ENCODE measurements around the gene ZNF672.
A peak's percentile ranks its signal among the peaks of the same experiment; 100 is the strongest.

ZNF672 gene

DNA sequence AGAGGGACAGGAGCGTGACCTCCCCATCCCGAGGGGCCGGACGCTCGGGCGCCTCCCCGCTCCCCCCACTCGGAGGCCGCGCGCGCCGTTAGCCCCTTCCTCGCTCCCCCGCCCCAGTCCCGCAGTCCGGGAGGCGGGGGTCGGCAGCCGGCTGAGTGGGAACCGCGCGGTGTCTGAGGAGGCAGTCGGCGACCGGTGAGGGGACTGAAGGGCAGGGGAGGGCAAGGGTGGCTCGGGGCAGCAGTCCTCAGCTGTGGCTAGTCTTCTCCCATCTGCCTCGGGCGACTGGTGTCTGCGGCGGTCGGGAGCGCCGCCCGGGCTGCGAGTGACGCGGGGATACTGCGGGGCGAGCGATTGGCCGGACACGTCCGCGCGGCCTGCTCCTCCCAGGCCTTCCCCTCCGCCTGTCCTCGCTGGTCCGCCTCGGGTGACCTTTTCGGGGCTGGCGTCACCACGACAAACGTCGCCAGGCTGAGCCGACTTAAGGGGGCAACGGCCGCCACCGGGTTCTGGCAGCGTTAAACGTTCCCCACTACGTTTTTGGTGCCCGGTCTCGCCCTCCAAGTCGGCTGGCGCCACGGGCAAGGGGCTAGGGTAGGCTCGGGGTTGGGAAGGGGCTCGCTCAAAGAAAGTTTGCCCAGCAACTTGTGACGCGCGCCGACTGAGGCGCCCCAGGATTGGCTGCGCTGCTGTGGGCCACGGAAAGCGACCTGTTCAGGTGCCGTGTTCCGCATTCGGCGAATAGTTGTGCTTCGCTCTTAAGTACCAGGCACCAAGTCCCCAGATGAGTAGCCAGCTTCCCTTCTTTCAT, 538 bp downstream of the ZNF672 start:
- peak; percentile 47 for DNase-seq

DNA sequence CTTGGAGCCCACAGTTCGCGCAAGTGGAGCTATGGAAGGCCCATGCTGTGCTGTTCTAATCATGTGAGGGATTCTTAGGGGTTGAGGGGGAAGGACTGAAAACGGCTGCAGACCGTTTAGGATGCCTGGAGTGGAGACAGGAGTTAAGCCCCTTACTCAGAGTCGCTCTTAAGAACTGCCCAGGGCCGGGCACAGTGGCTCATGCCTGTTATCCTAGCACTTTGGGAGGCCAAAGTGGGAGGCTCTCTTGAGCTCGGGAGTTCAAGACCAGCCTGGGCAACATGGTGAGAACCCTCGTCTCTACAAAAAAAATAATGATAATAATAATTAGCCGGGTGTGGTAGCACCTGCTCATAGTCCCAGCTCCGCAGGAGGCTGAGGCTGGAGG, 1.1 kb downstream of the ZNF672 start:
- DNase-seq: no peak

GRCh38 chr1:248840946-248841345, 2.9 kb downstream of the ZNF672 start:
- no peak for DNase-seq

DNA sequence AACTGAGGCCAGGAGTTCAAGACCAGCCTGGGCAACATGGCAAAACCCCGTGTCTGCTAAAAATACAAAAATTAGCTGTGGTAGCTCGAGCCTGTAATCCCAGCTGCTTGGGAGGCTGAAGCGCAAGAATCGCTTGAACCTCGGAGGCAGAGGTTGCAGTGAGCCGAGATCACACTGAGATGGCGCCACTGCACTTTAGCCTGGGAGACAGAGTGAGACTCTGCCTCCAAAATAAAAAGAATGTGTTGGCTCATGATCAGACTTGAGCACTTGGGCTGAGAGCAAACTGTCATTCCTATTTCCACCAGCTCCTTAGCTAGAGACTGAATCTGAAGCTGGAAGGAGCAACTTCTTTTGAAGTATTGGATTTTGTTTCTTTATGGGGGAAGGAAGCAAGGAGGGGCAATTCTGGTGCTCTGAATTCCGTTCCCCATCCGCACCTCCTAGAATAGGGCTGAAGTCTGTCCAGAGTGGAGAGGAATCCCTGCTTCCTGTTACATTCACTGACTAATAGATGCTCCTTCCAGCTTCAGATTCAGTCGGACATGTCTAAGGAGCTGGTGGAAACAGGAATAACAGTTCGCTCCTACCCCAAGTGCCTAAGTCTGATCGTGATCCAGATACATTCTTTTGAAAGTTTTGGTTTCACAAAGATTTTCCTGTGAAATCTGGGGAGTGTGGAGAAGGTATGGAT, 3.8 kb downstream of the ZNF672 start:
- DNase-seq: no peak

DNA sequence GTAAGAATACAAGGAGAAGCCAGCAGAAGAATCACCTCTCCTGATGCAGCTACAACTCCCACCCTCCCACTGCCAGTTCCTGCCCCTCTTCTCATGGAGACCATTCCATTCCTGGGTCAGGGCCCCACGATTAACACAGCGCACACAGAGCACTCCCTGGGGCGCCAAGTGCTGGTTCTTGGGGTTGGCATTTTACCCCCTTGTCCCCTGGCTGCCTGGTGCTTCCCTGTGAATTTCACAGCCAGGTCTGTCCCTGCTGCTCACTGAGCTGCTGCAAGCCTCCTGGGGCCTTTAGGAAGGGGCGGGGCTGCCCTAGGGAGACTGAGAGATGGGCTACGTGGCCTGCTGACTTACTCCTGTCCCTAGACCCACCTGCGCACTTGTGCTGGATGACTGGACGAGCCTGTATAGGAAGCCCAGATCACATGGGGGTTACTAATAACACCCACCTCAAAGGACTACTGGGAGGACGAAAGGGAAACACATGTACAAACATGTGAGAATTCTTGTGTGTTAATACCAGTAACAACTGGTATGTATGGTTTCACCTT, 4.8 kb downstream of the ZNF672 start:
- DNase-seq: no peak

GRCh38 chr1:248843687-248844086, 5.7 kb downstream of the ZNF672 start:
- no peak for DNase-seq

DNA sequence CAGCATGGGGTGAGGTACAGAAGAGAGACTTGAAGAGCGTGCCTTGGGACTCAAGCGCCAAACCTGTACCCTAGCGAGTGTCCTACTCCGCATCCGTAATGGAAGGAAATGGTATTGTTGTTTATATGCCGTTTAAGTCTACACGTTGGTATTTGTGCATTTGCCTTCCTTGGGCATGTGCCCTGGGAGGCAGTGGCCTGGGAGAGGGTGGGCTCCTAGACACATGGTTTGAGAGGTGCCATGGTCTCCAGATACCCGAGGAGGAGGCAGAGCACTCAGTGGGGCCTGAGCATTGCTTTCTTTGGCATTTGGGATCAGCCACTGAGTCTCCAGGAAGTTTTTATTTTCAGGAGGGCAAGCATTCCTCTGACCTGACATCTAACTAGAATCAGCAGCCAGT, 6.5 kb downstream of the ZNF672 start:
- DNase-seq: no peak

DNA sequence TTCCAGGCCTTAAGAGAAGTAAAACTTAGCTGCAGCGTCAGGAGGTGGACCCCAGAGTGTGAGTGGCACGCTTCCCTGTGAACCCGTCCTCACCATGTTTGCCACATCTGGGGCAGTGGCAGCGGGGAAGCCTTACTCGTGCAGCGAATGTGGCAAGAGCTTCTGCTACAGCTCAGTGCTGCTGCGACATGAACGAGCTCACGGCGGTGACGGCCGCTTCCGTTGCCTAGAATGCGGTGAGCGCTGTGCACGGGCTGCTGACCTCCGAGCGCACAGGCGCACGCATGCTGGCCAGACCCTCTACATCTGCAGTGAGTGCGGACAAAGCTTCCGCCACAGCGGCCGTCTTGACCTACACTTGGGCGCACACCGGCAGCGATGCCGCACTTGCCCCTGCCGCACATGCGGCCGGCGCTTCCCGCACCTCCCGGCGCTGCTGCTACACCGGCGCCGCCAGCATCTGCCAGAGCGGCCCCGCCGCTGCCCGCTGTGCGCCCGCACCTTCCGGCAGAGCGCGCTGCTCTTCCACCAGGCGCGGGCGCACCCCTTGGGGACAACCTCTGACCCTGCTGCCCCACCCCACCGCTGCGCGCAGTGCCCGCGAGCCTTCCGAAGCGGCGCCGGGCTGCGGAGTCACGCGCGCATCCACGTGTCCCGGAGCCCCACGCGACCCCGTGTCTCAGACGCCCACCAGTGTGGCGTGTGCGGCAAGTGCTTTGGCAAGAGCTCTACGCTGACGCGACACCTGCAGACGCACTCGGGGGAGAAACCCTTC, 9.3 kb downstream of the ZNF672 start:
- no peak for DNase-seq

DNA sequence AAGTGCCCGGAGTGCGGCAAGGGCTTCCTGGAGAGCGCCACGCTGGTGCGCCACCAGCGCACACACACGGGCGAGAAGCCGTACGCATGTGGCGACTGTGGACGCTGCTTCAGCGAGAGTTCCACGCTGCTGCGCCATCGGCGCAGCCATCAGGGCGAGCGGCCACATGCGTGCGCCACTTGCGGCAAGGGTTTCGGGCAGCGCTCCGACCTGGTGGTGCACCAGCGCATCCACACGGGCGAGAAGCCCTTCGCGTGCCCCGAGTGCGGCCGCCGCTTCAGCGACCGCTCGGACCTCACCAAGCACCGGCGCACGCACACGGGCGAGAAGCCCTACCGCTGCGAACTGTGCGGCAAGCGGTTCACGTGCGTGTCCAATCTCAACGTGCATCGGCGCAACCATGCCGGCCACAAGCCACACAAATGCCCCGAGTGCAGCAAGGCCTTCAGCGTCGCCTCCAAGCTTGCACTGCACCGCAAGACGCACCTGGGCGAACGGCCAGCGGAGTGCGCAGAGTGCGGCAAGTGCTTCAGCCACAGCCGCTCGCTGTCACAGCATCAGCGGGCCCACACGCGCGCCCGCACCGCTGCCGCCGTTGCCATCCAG, 10.0 kb downstream of the ZNF672 start:
- DNase-seq: no peak

GRCh38 chr1:248848602-248849001, 10.6 kb downstream of the ZNF672 start:
- DNase-seq: no peak

- no peak for DNase-seq
Measured at GRCh38 chr1:248849152-248849551, 11.1 kb downstream of the ZNF672 start.

DNA sequence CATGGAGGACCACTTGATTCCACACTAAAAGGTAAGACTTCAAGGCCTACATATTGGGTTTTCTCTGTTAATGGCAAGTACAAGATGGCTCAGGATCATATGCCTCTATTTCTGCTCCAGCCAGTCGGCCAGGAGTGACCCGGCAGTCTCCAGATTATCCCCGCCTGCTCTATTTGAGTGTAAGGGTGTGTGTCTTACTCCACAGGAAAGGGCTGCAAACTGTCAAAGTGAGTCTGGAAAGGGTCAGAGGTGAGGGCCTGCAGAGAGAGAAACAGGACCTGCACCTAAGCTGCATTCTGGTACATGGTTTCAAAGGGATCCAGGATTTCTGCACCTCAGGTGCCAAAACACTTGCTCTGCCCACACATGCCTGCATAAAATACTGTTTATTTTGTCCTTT, 11.6 kb downstream of the ZNF672 start:
- no peak for DNase-seq

GRCh38 chr1:248850124-248850523, 12.1 kb downstream of the ZNF672 start:
- no peak for DNase-seq

GRCh38 chr1:248850536-248851251, 12.7 kb downstream of the ZNF672 start:
- DNase-seq: no peak

DNA sequence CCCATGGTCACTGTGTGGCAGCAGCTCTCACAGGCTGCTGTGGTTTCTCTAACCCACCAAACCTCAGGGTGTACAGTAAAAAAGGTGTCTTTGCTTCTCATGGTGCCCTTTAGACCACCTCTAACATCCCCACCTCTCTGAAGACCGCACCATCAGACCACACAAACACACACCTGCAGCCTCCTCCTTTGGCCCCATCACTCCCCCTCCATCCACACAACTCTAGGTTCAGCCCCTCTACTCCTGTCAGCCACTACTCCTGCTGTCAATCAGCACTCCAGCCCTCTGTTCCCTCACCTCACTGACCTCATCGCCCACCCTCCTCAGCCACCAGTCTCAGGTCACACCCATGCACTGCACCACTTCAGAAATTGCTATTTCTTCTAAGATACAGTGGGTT, 13.4 kb downstream of the ZNF672 start:
- no peak for DNase-seq

DNA sequence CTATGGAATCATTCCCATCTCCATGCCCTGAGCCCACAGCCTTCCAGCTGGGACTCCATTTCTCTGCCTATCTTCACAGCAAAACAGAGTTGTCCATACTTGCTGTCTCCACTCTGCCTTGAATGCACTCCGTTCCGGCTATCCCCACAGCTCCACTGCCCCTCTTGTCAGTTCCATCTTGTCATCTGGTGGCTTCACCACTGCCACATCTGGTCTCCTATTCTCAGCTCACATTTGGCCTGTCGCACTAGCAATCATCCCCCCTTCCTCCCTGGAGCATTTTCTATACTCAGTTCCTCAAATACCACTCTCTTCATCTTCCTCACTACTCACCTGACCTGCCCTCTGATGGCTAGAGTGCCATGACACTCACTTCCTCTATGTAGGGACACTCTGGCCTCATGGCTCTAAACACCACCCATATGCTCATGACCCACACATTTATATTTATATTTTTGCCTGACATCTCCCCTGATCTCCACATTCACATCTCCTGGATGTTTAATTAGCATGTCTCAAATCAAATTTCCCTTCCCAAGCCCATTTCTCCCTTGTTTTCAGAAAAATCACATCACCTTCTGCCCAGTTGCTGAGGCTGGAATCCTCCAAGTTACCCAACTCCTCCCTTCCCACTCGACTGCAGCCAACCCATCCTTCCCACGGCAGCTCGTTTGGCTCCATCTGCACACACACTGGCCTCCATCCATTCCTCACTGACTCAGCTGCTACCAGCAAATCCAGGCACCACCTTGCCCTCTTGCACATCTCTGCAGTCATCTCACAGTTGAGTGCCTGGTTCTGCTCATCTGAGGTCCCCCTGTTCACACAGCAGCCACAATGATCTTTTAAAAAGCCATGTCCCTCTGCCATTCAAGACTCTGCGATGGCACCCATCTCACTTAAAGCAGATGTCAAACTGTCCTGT, 14.7 kb downstream of the ZNF672 start:
- no peak for DNase-seq

GRCh38 chr1:248853663-248854375, 15.8 kb downstream of the ZNF672 start:
- no peak for DNase-seq

DNA sequence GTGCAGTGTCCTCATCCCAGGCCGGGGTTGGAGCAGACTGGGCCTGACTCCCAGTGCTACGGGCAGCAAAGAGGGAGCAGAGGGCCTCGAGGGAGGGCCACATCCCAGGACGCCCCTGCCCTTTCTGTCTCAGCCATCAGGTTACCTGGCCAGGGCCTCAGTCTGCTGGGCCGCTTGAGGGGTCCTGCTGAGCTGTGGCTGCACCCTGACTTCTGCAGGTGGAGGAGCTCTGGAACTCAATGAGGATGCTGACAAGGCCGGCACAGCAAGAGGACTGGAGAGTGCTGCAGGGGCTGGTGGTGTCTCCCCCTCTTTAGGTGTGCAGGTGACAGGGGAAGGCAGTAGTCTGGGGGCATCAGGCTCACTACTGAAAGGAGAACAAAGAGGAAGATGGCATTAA, 17.6 kb downstream of the ZNF672 start:
- no peak for DNase-seq

- DNase-seq: no peak
Measured at GRCh38 chr1:248856176-248856575, 18.2 kb downstream of the ZNF672 start.

- no peak for DNase-seq
Measured at GRCh38 chr1:248857201-248857600, 19.2 kb downstream of the ZNF672 start.

- DNase-seq: no peak
Measured at GRCh38 chr1:248857749-248858095, 19.7 kb downstream of the ZNF672 start.
